GM19035 (cell line): ENCODE measurements around the gene ANOS1.
"Not testable (repeated sequence)": the region's sequence is repeated elsewhere in the genome, so short reads cannot be mapped to it uniquely, and the experiment has no call there.

Source experiments
- ATAC-seq: cut with Tn5 transposase; IDR thresholded peaks from one replicate; pipeline ENCODE4 v1.9.1; 2021; ENCODE audit not compliant: unreplicated experiment

Gene ANOS1, protein sequence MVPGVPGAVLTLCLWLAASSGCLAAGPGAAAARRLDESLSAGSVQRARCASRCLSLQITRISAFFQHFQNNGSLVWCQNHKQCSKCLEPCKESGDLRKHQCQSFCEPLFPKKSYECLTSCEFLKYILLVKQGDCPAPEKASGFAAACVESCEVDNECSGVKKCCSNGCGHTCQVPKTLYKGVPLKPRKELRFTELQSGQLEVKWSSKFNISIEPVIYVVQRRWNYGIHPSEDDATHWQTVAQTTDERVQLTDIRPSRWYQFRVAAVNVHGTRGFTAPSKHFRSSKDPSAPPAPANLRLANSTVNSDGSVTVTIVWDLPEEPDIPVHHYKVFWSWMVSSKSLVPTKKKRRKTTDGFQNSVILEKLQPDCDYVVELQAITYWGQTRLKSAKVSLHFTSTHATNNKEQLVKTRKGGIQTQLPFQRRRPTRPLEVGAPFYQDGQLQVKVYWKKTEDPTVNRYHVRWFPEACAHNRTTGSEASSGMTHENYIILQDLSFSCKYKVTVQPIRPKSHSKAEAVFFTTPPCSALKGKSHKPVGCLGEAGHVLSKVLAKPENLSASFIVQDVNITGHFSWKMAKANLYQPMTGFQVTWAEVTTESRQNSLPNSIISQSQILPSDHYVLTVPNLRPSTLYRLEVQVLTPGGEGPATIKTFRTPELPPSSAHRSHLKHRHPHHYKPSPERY

DNA sequence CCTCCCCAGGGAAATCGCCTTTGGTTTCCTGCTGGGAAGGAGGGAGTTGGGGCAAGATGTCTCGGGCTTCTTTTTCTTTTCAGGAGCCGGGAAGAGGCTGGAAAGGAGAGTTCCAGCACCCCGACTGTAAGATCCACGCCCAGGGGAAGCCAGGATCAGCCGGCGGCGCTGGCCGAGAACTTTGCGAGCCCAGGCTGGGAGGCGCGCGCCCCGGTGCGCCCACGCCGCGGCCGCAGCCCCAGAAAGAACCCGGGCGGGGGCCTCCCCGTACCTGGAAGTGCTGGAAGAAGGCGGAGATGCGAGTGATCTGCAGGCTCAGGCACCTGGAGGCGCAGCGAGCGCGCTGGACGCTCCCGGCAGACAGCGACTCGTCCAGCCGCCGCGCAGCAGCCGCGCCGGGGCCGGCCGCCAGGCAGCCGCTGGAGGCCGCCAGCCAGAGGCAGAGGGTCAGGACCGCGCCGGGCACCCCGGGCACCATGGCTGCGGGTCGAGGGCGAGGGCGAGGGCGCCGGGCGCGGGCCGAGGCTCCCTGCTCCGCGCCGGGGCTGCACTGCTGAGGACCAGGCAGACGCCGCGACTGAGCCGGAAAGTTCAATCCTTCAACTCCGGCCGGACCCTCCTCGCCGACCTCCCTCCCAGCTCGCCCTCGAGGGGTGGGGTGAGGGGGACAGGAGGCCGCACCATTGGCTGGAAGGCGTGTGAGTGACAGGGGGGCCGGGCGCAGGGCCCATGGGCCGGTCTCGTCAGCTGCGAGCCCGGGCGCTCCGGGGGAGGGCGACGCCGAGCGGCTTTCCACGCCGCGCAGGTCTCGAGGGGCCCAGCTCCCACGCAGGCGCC is at the start of gene ANOS1:
Gene ANOS1 (minus strand): TSS at position 579 of the 837 bp plus-strand sequence. CDS start 101 bp downstream, at position 478.
- ATAC-seq = no peak

DNA sequence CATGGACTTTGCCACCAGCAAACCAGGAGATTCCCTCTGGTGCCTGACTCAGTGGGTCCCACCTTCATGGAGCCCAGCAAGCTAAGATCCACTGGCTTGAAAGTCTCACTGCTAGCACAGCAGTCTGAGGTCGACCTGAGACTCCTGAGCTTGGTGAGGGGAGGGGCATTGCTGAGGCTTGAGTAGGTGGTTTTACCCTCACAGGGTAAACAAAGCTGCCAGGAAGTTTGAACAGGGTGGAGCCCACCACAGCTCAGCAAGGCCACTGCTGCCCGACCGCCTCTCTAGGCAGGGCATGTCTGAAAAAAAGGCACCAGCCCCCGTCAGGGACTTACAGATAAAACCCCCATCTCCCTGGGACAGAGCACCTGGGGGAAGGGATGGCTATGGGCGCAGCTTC is 41.2 kb upstream of the ANOS1 start:
- no peak for ATAC-seq

DNA sequence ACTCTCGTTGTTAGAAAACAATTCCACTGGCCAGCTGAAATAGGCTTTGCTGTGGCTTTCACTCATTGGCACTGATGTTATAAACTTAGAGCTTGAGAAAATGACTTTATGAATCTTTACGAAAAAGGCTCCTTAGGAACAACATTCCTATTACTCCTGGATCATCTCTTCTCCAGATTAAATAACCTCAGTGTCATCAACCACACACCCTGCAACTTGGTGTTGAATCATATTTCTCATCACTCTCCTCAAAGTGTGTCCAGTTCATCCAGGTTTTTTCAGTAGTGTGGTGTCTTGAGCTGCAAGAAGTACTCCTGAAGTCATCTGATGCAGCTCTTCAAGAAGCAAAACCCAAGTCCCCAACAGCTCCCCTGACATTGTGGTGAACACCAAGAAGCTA is 28.1 kb upstream of the ANOS1 start:
- no peak for ATAC-seq

DNA sequence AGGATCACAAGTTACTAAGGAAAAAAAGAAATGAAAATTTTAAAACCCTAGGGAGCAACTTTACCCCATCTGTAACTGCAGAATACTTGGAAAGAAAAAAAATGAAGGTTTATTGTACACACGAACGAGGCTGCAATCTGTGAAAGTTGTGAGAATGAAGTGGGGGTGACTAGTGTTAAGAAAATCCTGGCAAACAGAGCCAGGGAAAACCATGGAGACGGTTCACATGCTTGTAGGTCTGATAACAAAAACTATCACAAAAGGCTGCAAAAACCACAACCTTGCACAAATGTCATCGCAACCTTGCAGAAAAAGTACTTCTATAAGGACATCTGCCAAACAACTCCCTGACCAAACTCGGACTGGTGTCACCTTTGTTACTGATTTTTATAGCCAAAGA is 26.8 kb upstream of the ANOS1 start:
- ATAC-seq = not testable (repeated sequence)

DNA sequence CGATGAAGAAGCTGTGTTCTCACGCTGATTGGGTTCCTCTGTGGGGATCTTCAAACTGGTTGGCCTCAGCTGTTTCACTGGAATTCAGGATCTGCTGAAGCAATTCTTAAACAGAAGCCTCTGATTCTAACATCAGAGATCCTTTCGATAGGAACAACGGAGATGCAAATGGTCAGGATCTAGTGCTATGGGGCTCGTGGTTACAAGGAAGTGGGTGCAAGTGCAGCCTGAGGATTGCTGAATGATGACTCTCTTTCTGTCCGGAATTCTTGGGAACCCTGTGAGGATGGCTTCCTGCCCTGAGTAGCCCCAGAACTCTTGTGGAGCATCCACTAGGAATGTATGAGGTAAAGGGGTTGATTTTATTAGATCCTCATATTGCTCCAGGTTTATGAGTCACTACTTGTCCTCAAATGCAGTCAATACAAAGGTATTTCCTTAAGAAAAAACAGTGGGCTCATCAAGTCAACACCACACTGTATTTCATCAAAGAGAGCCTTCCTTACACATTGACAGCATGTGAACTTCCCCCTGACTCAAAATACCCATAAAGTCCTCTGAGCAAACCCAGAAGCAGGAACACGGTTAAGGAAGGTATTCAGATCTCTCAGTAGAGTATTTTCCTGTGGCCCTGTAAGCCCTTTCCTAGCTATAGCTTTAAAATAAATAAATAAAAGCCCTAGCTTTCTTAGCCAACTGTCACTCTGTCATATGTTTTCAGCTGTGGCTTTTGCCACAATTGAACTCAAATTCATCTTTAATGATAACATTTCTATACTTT is 25.9 kb upstream of the ANOS1 start:
- ATAC-seq = not testable (repeated sequence)

DNA sequence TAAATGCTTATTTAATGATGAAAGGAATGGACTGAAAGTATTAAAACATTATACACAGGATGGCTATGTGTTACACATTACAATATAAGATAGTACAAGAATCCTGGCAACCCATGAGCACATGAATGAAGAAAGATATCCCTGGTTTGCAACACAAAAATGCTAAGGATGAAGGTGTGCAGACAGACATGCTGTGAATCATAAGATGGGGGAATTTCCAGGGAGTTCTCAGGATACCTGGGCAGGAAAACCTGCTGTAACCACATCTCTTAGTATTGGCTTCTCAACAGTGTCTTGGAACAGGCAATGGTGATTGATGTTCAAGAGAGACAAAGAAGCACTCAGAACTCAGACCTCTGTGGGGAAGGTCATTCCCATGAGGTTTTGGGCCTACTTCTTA is 23.9 kb upstream of the ANOS1 start:
- ATAC-seq = no peak

DNA sequence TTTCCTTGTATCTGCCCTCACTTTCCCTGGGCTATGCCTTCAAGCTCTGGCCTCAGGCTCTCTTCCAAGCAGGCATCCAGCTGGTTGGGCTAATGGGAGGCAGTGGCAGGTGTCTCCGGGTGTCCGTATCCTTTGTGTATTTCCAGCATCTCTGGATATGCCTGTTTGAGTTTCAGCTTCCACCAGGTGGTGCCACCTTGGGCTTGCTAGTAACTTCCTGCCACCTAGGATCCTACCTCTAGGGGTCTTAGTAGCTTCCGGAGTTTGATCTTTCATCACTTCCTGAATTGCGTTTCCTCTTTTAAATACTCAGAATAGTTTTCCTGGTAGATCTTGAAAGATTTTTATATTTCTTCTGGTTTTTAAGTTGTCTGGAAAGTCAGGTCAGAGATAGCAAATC is 23.2 kb upstream of the ANOS1 start:
- ATAC-seq = no peak

DNA sequence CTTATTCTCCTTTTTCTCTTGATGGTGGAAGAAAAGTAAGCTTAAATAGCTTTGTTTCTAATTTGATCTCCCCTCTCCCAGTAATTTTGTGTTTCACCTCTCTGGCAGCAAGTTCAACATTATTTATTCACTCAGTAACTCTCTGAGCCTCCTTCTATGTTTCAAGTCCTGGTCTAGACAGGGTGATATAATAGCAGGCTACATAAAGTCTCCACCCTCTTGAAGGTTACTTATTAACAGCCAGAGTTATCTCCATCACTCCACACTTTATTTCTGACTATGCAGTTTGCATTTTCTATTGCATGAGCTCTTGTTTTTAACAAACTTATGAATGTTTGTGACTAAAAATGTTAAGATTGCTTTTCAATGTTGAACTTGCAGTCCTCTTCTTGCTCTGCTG is 17.8 kb upstream of the ANOS1 start:
- no peak for ATAC-seq

DNA sequence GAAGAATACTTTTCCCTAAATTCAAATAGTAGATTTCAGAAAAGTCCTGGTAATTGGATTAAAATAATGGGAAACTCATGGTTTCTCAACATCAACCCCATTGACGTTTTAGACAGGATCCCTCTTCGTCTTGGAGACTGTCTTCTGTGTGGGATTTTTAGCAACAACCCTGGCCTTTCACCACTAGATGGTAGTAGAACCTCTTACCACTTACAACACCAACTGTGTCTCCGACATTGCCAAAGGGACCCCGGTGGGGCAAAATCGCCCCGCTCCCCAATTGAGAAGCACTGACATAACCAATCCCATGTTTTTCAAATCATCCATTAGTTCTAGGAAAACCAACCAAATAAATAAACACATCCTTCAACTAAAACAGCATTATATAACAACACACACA is 16.9 kb upstream of the ANOS1 start:
- peak; percentile 53 for ATAC-seq

DNA sequence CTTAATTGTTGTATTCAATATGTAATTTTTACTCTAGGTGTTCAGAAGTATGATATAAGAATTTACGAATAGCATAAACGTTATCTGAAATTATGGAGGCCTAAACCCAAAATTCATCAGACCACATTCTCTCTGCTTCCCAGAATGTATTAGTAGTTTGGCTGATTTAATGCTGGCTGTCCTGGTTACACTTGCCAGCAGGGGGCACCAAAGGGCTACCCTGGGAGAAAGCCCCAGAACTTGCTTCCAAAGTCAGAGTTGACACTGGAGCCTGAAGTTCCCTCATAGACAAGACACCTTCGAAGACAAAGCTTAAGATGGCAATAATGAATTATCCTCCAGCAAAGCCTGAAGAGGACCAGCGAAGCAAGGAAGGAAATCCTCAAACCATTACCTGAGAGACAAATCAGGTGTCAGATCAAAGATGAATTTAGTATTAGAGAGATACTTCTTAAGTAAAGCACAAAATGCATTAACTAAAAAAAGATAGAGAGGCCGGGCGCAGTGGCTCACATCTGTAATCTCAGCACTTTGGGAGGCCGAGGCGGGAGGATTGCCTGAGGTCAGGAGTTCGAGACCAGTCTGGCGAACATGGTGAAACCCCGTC is 11.3 kb upstream of the ANOS1 start:
- no peak for ATAC-seq

DNA sequence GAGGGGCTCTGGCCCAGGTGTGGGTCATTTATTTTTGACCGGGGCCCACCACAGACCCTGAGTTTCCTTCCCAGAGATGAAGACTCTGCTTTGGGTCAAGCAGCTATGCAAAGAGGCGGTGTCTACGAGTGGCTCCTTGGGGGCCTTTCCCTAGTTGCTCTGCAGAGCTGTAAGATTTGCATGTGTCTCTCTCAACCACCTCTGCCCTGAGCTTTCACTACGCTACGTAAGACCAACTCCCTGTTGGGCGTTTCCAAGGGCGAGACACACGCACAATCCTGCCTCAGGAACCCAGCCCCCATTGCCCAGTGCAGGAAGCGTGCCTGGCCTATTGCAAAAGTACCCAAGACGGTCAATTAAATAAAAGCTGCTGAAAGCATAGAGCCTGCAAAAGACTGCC is 10.0 kb upstream of the ANOS1 start:
- no peak for ATAC-seq

DNA sequence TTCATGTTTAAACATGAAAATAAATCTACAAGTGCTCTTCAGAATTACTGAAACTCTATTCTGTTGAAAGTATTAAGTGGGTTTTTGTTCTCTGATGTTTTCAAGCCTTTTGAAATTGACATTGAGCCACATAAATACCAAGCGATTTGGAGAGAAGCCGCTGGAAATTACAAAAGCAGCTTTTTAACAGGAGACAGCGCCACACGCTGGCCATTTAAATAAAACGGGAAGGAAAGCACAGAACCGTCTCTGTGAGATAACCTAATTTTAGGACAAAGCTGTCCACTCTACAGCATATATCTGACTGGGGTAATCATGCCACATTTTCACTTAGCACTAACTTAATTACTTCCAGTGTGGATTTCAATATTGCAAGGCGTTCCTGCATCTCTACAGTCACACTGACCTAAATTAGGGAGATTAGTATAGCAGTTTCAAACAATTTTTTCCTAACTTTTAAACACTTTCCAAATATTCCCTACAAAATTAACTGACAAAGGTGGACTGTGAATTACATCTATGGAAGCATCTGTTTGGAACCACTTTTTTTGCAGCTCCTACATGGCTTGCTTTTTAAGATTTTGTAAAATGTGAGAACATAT is 6.8 kb upstream of the ANOS1 start:
- ATAC-seq = no peak

DNA sequence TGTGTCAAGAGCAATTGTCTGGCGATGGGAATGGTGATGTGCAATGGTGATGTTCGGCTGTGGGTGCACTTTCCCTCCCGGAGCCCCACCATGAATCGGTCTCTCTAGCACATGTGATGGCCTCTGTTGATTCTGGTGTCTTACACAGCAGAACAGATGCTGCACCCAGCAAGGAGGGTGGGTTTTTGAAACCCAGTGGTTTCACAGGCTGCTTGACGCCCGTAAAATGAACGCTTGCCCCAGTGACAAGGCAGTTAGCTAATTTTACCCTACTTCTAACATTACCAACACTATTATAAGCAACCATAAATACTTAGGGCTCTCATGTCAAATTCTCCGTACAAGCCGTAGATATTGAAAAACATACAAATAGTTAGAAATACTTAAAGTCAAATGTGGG is 5.9 kb upstream of the ANOS1 start:
- no peak for ATAC-seq

DNA sequence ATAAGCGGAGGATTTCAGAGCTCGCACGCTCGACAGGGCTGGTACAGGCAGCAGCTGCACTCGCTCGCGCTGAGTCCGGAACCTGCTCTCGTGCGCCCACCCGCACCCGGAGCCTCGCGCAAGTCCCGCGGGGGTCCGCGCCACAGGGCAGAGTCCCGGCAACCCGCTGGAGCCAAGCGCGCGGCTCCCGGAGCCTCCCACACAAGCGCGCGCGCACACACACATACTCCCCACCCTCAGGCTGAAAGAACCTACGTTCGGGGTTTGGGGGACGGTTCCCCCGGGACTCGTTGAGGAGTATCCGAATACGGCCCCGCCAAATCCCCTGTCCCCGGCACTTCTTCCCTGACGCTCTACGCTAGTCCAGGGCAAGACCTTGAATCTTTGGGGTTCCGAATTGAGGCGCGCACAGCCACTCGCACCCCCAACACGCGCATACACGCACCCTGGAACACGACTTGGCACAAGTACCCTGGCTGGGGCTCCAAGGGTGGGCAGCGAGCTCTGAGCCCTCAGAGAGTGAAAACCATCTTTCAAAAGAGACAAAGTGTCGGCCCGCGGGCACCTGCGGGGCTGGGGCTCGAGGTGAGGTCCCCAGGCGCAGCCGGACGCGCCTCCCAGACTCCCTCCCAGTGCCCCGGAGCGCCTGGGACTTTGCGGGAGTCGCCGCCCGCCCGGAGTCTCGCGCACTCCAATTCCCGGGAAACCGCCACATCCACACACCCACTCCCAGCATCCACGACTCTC is 952 bp downstream of the ANOS1 start:
- ATAC-seq = no peak

DNA sequence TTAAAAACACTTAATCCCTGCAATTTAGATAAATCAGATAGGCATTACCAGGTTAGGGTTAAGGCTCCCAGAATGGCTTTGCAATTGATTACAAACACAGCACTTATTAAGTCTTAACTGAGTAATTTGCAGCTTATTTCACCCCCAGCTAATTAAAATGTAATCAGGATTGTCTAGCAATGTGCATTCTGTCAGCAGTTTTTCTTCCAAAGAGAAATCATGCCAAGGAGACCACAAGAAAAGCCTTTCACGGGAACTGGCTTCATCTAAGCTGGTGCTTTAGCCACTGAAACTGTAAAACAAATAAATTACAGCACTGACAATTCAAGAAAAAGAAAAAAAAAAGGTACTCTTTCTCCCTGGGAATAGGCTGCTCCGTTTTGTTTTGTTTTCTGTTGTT is 2.1 kb downstream of the ANOS1 start:
- no peak for ATAC-seq

DNA sequence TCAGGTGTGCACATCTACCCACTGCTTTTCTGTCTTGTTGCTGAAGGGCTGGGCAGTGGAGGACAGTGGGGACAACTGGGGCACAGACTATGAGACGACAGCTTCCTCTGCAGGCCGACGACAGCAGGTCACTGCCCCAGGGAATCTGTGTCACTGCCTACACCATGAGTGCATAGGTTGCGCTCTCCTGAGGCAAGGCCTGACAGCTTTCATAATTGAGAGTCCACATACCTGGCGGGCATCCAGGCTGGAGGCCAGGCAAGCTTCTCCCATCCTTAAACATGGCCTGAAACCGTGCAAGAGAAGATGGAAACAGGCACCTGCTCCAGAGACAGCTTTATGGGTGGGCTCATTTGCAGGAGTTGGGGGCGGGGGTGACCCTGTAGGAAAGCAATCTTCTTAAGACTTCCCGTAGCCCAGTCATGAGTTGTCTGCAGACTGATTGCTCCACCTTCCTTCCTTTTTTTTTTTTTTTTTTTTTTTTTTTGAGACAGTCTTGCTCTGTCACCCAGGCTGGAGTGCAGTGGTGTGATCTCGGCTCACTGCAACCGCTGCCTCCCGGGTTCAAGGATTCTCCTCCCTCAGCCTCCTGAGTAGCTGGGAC is 2.9 kb downstream of the ANOS1 start:
- no peak for ATAC-seq

DNA sequence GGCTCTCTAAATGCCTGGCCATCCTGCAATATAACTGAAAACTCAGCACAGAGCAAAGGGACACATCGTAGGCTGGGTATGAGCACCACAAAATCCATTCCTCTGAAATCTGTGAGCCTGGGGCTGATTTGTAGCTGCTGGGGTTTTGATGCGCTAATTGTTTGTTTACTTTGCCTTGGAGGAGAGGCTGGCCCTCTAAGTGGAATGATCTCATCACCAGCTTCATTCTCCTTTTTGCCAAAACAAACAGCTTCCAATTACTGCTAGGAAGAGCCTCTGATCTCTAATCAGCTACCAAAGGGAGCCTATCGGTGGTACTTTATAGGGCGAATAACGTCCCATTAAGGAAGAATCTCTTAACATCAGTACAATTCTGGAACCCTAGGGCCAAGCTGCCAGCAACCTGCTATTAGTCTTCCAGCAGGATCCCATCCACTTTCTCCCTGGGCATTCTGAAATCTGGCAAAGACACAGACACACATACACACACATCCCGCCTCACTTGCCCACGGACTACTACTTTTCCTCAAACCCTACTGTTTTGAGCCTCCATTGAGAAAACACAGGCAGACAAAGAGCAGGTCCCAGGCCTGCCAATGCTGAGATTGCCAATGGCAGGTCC is 5.8 kb downstream of the ANOS1 start:
- ATAC-seq = no peak

DNA sequence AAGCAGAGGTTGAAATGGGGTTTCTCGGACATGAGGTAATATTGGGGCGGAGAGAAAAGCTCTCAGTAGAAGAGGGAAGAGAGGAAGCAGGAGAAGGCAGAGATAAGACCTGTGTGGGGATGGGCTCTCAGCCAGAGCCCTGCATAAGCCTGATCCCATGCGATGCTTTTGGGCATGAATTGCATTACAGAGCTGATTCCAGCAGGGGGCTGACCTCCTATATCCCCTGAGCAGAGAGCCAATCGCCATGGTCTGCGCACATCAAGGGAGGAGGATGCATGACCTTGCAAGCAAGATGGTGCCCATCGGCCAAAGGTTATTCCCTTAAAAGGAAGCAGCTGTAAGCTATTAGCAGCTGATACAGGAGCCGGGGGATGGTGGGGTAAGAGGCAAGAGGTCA is 7.6 kb downstream of the ANOS1 start:
- ATAC-seq = no peak

DNA sequence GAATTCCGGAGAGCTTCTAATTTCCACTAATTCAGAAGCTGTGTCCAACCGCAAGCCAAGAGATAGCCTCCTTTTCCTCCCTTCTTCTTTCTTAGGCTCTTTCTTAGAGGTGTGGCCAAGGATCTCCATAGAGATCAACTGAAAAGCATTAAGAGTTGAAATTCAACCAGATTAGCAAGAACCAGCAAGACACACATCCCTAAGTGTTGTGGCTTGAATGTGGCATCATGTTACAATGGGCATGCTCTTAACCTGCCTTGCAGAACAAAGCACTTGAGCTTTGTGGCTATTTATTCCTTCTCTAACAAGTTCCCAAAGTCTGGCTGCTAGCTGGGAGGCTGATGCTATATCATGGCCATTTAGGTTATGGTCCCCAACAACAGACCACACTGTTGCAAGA is 10.4 kb downstream of the ANOS1 start:
- ATAC-seq = no peak
